ENCODE results near the gene CYSTM1. TPM values are rescaled to one million over a fixed set of nuclear protein-coding genes. Genes with fewer than 3 reads are reported as not detected.

CYSTM1 gene
- total and polyA plus RNA-seq, 7 experiments from 2014 or later = 1.6 to 11.1 (median 3.5) TPM

- H3K4me3 Mint-ChIP-seq = no peak overlapping the region
- H3K9me3 Mint-ChIP-seq = no peaks in the 10 kb centered on the region
- ChIA-PET CTCF (interaction anchor here (0.7 kb wide), 1 partner anchor 1347 kb away, joined by 3 read pairs; no protein-coding TSS in a partner anchor), POLR2A (no interaction called here)
- H3K27ac Mint-ChIP-seq = no peak overlapping the region
- H3K4me1 Mint-ChIP-seq = peaks cover under 1 to 14% (median under 1%) of the 10 kb centered on the region in 7 donors
- intact Hi-C loops (cut with micrococcal nuclease) = no loop called here
- H3K27me3 Mint-ChIP-seq = peaks cover 0 to 1% (median 0%) of the 10 kb centered on the region in 5 donors
- Histone ChIP-seq H3K27me3 (ENCODE audit: control insufficient read depth in 2 of 2, insufficient read depth in 2 of 2, low read length in 2 of 2) (no peaks in the 10 kb centered on the region), H3K4me1 (ENCODE audit: control insufficient read depth in 2 of 2, insufficient read depth in 2 of 2, low read length in 2 of 2) (peaks cover under 1 to 2% of the 10 kb centered on the region in 2 donors), H3K27ac (ENCODE audit: low read depth, low read length) (no peak overlapping the region), H3K36me3 (ENCODE audit: control insufficient read depth in 2 of 3, insufficient read depth in 3 of 3, low read length in 3 of 3) (no peaks in the 10 kb centered on the region), H3K4me3 (ENCODE audit: low read length) (no peak overlapping the region), H3K9me3 (ENCODE audit: control insufficient read depth in 2 of 3, low read length in 3 of 3) (no peaks in the 10 kb centered on the region)
- ATAC-seq = no peak
- H3K36me3 Mint-ChIP-seq = no peaks in the 10 kb centered on the region
- DNase-seq = no peak
Observed at GRCh38 chr5:140181002-140181483, 6.1 kb downstream of the CYSTM1 start.

DNA sequence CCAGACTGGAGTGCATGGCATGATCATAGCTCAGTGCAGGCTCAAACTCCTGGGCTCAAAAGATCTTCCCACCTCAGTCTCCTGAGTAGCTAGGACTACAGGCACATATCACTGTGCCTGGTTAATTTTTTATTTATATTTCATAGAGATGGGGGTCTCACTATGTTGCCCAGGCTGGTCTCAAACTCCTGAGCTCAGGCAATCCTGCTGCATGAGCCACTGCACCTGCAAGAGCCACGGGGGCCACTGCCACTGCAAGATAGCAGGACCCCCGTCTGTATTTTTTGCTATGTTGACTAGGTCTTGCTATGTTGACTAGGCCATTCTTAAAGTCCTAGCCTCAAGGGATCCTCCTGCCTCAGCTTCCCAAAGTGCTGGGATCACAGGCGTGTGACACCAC, 6.5 kb downstream of the CYSTM1 start:
- Mint-ChIP-seq H3K9me3 (no peaks in the 10 kb centered on the region), H3K4me3 (no peak overlapping the region), H3K27me3 (no peaks in the 10 kb centered on the region), H3K4me1 (peaks cover 0 to 14% (median 0%) of the 10 kb centered on the region in 7 donors), H3K27ac (no peak overlapping the region), H3K36me3 (peaks cover 0 to 2% (median 0%) of the 10 kb centered on the region in 5 donors)
- H3K27me3 ChIP-seq (ENCODE audit: control insufficient read depth in 2 of 2, insufficient read depth in 2 of 2, low read length in 2 of 2) = no peaks in the 10 kb centered on the region
- intact Hi-C loops (cut with micrococcal nuclease) = no loop called here
- DNase-seq (no peak), ATAC-seq (no peak)
- H3K27ac ChIP-seq (ENCODE audit: low read depth, low read length) = no peak overlapping the region
- H3K9me3 ChIP-seq (ENCODE audit: control insufficient read depth in 2 of 3, low read length in 3 of 3) = no peaks in the 10 kb centered on the region
- H3K36me3 ChIP-seq (ENCODE audit: control insufficient read depth in 2 of 3, insufficient read depth in 3 of 3, low read length in 3 of 3) = no peaks in the 10 kb centered on the region
- no peaks in the 10 kb centered on the region for H3K4me1 ChIP-seq (ENCODE audit: control insufficient read depth in 2 of 2, insufficient read depth in 2 of 2, low read length in 2 of 2)
- ChIA-PET CTCF (no interaction called here), POLR2A (no interaction called here)
- H3K4me3 ChIP-seq (ENCODE audit: low read length) = no peak overlapping the region

DNA sequence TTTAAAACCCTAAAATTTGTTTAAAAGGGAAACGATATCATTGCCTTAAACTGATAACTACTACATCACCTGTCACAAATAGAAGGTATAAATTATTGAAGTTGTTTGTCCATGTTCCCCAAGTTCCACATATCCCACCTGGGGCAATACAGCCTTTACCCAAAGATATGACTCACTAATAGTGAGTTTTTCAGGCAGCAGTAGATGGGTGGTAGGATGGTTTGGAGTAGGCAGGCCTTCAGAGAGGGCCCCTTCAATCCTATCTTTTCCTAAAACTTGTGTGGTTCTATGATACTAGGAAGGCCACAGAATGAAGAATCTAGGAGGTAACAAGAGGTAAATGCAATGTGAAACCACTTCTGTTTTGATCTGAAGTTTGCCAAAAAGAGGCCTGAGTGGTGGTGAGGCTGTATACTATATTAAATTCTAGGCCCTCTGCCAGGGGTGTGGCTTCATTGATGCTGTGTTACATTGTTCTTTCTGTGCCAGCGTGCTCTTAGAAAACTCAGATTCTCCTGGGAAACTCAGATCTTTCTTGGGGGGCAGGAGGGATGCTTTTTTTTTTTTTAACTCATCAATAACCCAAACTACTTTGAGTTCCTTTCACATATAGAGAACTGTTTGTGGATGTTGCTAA, 7.2 kb downstream of the CYSTM1 start:
- DNase-seq = no peak
- Histone ChIP-seq H3K36me3 (ENCODE audit: control insufficient read depth in 2 of 3, insufficient read depth in 3 of 3, low read length in 3 of 3) (no peaks in the 10 kb centered on the region), H3K4me1 (ENCODE audit: control insufficient read depth in 2 of 2, insufficient read depth in 2 of 2, low read length in 2 of 2) (no peaks in the 10 kb centered on the region), H3K27me3 (ENCODE audit: control insufficient read depth in 2 of 2, insufficient read depth in 2 of 2, low read length in 2 of 2) (no peaks in the 10 kb centered on the region), H3K4me3 (ENCODE audit: low read length) (no peak overlapping the region), H3K27ac (ENCODE audit: low read depth, low read length) (no peak overlapping the region), H3K9me3 (ENCODE audit: control insufficient read depth in 2 of 3, low read length in 3 of 3) (no peaks in the 10 kb centered on the region)
- intact Hi-C loops (cut with micrococcal nuclease) = no loop called here
- CTCF ChIA-PET = no interaction called here
- ATAC-seq = no peak
- Mint-ChIP-seq H3K27me3 (peaks cover 0 to under 1% (median 0%) of the 10 kb centered on the region in 5 donors), H3K27ac (no peak overlapping the region), H3K4me3 (no peak overlapping the region), H3K36me3 (peaks cover 0 to 2% (median 0%) of the 10 kb centered on the region in 5 donors), H3K9me3 (no peaks in the 10 kb centered on the region), H3K4me1 (peaks cover 0 to 14% (median 0%) of the 10 kb centered on the region in 7 donors)
- POLR2A ChIA-PET = no interaction called here

DNA sequence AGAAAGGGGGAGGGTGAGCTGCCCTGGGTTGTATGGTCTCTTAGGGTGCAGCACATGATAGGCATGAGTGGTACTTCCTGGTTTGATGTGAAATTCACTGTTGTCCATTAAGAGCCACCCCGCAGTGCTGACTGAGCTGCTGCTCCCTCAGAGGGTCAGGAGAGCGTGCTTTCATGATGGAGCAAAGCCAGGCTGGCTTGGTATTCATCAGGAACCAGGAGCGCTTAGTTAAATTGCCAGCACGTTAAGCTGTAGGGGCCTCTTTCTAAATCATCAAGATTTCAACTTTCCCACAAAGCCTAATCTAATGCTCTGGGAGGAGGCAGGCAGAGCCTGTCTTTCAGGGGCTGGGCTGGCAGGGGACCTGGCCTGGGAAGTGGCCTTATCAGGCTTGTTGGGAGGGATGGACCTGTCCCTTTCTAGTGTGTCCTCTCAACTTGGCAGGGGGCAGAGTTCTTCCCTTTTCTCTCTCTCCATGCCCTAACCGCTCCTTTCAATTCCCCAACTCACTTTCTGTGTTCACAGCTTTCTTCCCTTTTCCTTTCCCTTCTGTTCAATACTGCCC, 7.9 kb downstream of the CYSTM1 start:
- DNase-seq = no peak
- H3K27ac ChIP-seq (ENCODE audit: low read depth, low read length) = no peak overlapping the region
- ChIA-PET POLR2A (no interaction called here), CTCF (no interaction called here)
- Mint-ChIP-seq H3K27me3 (peaks cover 0 to 2% (median 0%) of the 10 kb centered on the region in 5 donors), H3K36me3 (peaks cover 0 to 2% (median 0%) of the 10 kb centered on the region in 5 donors), H3K9me3 (no peaks in the 10 kb centered on the region), H3K4me3 (no peak overlapping the region), H3K27ac (peak overlapping the region in 1 of 9 donors; percentile 3), H3K4me1 (peaks cover 0 to 14% (median 0%) of the 10 kb centered on the region in 7 donors)
- ATAC-seq = peak; percentile 73
- H3K9me3 ChIP-seq (ENCODE audit: control insufficient read depth in 2 of 3, low read length in 3 of 3) = no peaks in the 10 kb centered on the region
- H3K4me1 ChIP-seq (ENCODE audit: control insufficient read depth in 2 of 2, insufficient read depth in 2 of 2, low read length in 2 of 2) = no peaks in the 10 kb centered on the region
- intact Hi-C loops (cut with micrococcal nuclease) = no loop called here
- no peak overlapping the region for H3K4me3 ChIP-seq (ENCODE audit: low read length)
- H3K27me3 ChIP-seq (ENCODE audit: control insufficient read depth in 2 of 2, insufficient read depth in 2 of 2, low read length in 2 of 2) = no peaks in the 10 kb centered on the region
- H3K36me3 ChIP-seq (ENCODE audit: control insufficient read depth in 2 of 3, insufficient read depth in 3 of 3, low read length in 3 of 3) = no peaks in the 10 kb centered on the region

DNA sequence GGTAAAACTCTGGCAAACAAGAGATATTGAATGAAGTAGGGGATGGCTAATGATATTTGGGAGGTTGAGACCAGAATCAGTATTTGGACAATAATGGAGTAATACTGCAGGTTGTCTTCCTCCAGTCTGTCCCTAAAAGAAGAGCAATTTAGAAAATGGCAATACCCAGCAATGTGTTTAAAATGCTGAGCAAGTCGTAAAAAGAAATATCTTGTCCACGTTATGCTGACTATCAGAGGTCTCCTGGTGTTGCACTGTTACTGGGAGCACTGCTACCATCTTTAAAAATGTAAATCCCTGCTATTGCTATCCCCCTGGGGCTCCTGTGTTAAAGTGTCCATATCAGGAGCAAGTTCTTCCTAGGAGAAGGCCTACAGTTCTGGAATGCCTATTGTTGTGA, 10.4 kb downstream of the CYSTM1 start:
- H3K27me3 ChIP-seq (ENCODE audit: control insufficient read depth in 2 of 2, insufficient read depth in 2 of 2, low read length in 2 of 2) = no peaks in the 10 kb centered on the region
- no peak for DNase-seq
- no peak overlapping the region for H3K4me3 ChIP-seq (ENCODE audit: low read length)
- H3K4me1 ChIP-seq (ENCODE audit: control insufficient read depth in 2 of 2, insufficient read depth in 2 of 2, low read length in 2 of 2) = no peaks in the 10 kb centered on the region
- Mint-ChIP-seq H3K36me3 (peaks cover 0 to 6% (median 2%) of the 10 kb centered on the region in 5 donors), H3K27me3 (peaks cover 0 to 5% (median 0%) of the 10 kb centered on the region in 5 donors), H3K4me1 (peaks cover 0 to 14% (median 0%) of the 10 kb centered on the region in 7 donors), H3K9me3 (peaks cover 0 to 3% (median 0%) of the 10 kb centered on the region in 11 donors), H3K4me3 (no peak overlapping the region), H3K27ac (no peak overlapping the region)
- intact Hi-C loops (cut with micrococcal nuclease) = no loop called here
- H3K36me3 ChIP-seq (ENCODE audit: control insufficient read depth in 2 of 3, insufficient read depth in 3 of 3, low read length in 3 of 3) = no peaks in the 10 kb centered on the region
- no peak overlapping the region for H3K27ac ChIP-seq (ENCODE audit: low read depth, low read length)
- POLR2A ChIA-PET = no interaction called here
- H3K9me3 ChIP-seq (ENCODE audit: control insufficient read depth in 2 of 3, low read length in 3 of 3) = no peaks in the 10 kb centered on the region
- CTCF ChIA-PET = interaction anchor here (1.3 kb wide), 1 partner anchor 113 kb away, joined by 3 read pairs; no protein-coding TSS in a partner anchor
- ATAC-seq = no peak

- Mint-ChIP-seq H3K27ac (no peak overlapping the region), H3K4me1 (peaks cover 0 to 7% (median 0%) of the 10 kb centered on the region in 7 donors), H3K36me3 (peaks cover 0 to 6% (median 2%) of the 10 kb centered on the region in 5 donors), H3K9me3 (peaks cover 0 to 3% (median 0%) of the 10 kb centered on the region in 11 donors), H3K4me3 (no peak overlapping the region), H3K27me3 (peaks cover 0 to 7% (median 2%) of the 10 kb centered on the region in 5 donors)
- no peaks in the 10 kb centered on the region for H3K27me3 ChIP-seq (ENCODE audit: control insufficient read depth in 2 of 2, insufficient read depth in 2 of 2, low read length in 2 of 2)
- peak; percentile 17 for ATAC-seq
- no peaks in the 10 kb centered on the region for H3K9me3 ChIP-seq (ENCODE audit: control insufficient read depth in 2 of 3, low read length in 3 of 3)
- ChIA-PET POLR2A (no interaction called here), CTCF (interaction anchor here (1.3 kb wide), 1 partner anchor 113 kb away, joined by 3 read pairs; no protein-coding TSS in a partner anchor)
- no peak for DNase-seq
- intact Hi-C loops (cut with micrococcal nuclease) = no loop called here
- no peak overlapping the region for H3K4me3 ChIP-seq (ENCODE audit: low read length)
- no peak overlapping the region for H3K27ac ChIP-seq (ENCODE audit: low read depth, low read length)
- no peaks in the 10 kb centered on the region for H3K4me1 ChIP-seq (ENCODE audit: control insufficient read depth in 2 of 2, insufficient read depth in 2 of 2, low read length in 2 of 2)
- no peaks in the 10 kb centered on the region for H3K36me3 ChIP-seq (ENCODE audit: control insufficient read depth in 2 of 3, insufficient read depth in 3 of 3, low read length in 3 of 3)
Observed at GRCh38 chr5:140186267-140186671, 11.3 kb downstream of the CYSTM1 start.

Measured in naive thymus-derived CD4-positive, alpha-beta T cell (primary cell).